DOHH2 (cell line): Measurements from ENCODE around the gene MECP2.

Source experiments
- H3F3A ChIP-seq: fragments of 200-600 bp; sonication (generic), shearing (Covaris generic); 2 replicates; pipeline ENCODE4 v1.6.0; 2016; ENCODE audit warnings: antibody characterized with exemption, mild to moderate bottlenecking; ENCODE audit not compliant: control insufficient read depth, insufficient read depth
- H3K27ac ChIP-seq: fragments of 200-600 bp; sonication (generic); 2 replicates; pipeline ENCODE4 v1.5.1; 2014; ENCODE audit warnings: low read depth, mild to moderate bottlenecking, low read length, moderate library complexity
- H3K27me3 ChIP-seq: fragments of 200-600 bp; sonication (generic); 2 replicates; pipeline ENCODE4 v1.6.1; 2014; ENCODE audit warnings: mild to moderate bottlenecking, low read length, mixed read lengths; ENCODE audit not compliant: control insufficient read depth
- H3K36me3 ChIP-seq: fragments of 200-600 bp; sonication (generic); 2 replicates; pipeline ENCODE4 v1.6.1; 2014; ENCODE audit warnings: mild to moderate bottlenecking, low read length, moderate library complexity, mixed read lengths; ENCODE audit not compliant: control insufficient read depth
- H3K4me1 ChIP-seq: fragments of 200-600 bp; sonication (generic); 2 replicates; pipeline ENCODE4 v1.6.1; 2014; ENCODE audit warnings: mild to moderate bottlenecking, low read length, mixed read lengths; ENCODE audit not compliant: control insufficient read depth
- H3K4me2 ChIP-seq: fragments of 200-600 bp; sonication (generic); 2 replicates; pipeline ENCODE4 v1.6.0; 2014; ENCODE audit warnings: mild to moderate bottlenecking, low read length, moderate library complexity
- H3K4me3 ChIP-seq: fragments of 200-600 bp; sonication (generic); 2 replicates; pipeline ENCODE4 v1.5.1; 2014; ENCODE audit warnings: mild to moderate bottlenecking, low read length, mixed read lengths
- H3K79me2 ChIP-seq: fragments of 200-600 bp; sonication (generic); 2 replicates; pipeline ENCODE4 v1.6.1; 2014; ENCODE audit warnings: mild to moderate bottlenecking, low read length, mixed read lengths; ENCODE audit not compliant: control insufficient read depth
- H3K9me2 ChIP-seq: fragments of 200-600 bp; sonication (generic); replicated peaks from 2 replicates; pipeline ENCODE4 v1.6.1; 2014; ENCODE audit warnings: mild to moderate bottlenecking, low read length, mixed read lengths; ENCODE audit not compliant: control insufficient read depth
- H3K9me3 ChIP-seq: fragments of 200-600 bp; sonication (generic); 2 replicates; pipeline ENCODE4 v1.6.1; 2014; ENCODE audit warnings: antibody characterized with exemption, low read length, mixed read lengths; ENCODE audit not compliant: control insufficient read depth, insufficient read depth
- H4K20me1 ChIP-seq: fragments of 200-600 bp; sonication (generic); 2 replicates; pipeline ENCODE4 v1.6.0; 2014; ENCODE audit warnings: low read depth, mild to moderate bottlenecking, antibody characterized with exemption, low read length, moderate library complexity; ENCODE audit not compliant: control insufficient read depth, insufficient read depth
- EZH2phosphoT487 ChIP-seq: fragments of 200-600 bp; sonication (generic); IDR thresholded peaks from 2 replicates; pipeline ENCODE4 v1.6.1; 2017; ENCODE audit warnings: borderline replicate concordance, mild to moderate bottlenecking, antibody characterized with exemption, low read length, moderate library complexity, mixed read lengths
- TF ChIP-seq, protein P1 (sequence below): fragments of 200-600 bp; sonication (generic); IDR thresholded peaks from one replicate; pipeline ENCODE4 v1.5.1; 2014; ENCODE audit warnings: antibody characterized with exemption, mild to moderate bottlenecking, low read depth, low read length; ENCODE audit not compliant: poor library complexity, severe bottlenecking

MECP2 gene

DNA sequence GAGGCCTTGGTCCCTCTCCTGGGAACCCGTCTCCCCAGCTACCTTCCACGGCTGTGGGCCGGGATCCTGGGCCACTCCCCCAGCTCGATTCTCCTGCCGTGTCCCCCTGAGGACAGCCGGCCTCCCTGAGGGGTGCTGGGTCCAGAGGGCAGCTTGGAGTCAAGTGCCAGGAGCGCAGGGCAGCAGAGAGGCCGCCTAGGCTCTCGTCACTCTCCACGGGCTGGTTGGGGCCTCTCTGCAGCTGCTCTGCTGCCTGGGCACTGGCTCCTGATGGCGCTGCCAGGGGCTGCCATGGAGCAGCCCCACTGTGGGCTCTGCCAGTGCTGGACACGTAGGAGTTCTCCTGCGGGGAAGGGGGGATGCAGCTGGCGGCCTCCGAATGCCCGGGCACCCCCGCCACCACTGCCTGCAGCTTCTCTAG, 84.5 kb downstream of the MECP2 start:
- TF ChIP-seq, protein P1, sequence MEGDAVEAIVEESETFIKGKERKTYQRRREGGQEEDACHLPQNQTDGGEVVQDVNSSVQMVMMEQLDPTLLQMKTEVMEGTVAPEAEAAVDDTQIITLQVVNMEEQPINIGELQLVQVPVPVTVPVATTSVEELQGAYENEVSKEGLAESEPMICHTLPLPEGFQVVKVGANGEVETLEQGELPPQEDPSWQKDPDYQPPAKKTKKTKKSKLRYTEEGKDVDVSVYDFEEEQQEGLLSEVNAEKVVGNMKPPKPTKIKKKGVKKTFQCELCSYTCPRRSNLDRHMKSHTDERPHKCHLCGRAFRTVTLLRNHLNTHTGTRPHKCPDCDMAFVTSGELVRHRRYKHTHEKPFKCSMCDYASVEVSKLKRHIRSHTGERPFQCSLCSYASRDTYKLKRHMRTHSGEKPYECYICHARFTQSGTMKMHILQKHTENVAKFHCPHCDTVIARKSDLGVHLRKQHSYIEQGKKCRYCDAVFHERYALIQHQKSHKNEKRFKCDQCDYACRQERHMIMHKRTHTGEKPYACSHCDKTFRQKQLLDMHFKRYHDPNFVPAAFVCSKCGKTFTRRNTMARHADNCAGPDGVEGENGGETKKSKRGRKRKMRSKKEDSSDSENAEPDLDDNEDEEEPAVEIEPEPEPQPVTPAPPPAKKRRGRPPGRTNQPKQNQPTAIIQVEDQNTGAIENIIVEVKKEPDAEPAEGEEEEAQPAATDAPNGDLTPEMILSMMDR, result no peak
- TF ChIP-seq EZH2phosphoT487, result no peak
- Histone ChIP-seq H3K4me2 (no peak overlapping the region), H3K4me3 (no peak overlapping the region), H3K27ac (no peak overlapping the region), H4K20me1 (no peaks in the 10 kb centered on the region), H3K36me3 (peaks cover 58% of the 10 kb centered on the region), H3K4me1 (peaks cover 15% of the 10 kb centered on the region), H3K9me3 (no peaks in the 10 kb centered on the region), H3K9me2 (no peaks in the 10 kb centered on the region), H3F3A (no peaks in the 10 kb centered on the region), H3K79me2 (peaks cover 9% of the 10 kb centered on the region), H3K27me3 (no peaks in the 10 kb centered on the region)

DNA sequence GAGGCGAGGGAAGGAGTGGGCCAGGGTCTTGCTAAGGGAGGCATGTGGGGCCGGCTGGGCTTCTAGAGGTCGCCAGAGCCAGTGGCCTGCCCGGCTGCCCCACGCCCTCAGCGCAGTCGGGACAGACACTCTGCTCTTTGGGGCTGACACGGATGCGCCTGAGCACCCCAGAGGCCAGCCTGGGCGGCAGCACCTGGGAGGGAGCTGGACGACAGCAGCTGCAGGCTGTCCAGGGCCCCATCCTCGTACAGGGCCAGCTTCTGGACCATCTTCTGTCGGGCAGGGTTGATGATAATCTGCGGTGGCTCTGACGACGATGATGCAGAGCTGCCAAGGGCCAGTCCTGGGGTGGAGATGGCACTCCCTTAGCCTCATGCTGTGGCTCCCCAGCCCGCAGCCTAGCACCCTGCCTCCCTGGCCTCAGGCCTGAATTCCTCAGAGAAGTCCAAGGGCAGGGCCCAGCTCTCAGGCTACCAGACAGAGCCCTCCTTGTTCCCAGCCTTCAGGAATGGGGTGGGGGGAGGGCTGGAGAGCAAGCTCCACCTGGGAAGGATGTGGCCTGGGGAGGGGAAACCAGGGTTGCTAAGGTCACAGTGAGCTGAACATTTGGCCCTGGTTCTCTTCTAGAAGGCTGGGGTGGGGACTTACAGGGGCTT, 85.1 kb downstream of the MECP2 start:
- Histone ChIP-seq H3K9me3 (no peaks in the 10 kb centered on the region), H3K27ac (no peak overlapping the region), H3K4me1 (peaks cover 17% of the 10 kb centered on the region), H3K4me3 (no peak overlapping the region), H3K79me2 (peaks cover 6% of the 10 kb centered on the region), H3K9me2 (no peaks in the 10 kb centered on the region), H4K20me1 (no peaks in the 10 kb centered on the region), H3K36me3 (peaks cover 56% of the 10 kb centered on the region), H3K4me2 (no peak overlapping the region), H3K27me3 (no peaks in the 10 kb centered on the region), H3F3A (no peaks in the 10 kb centered on the region)
- TF ChIP-seq, protein P1, result no peak
- no peak for TF ChIP-seq EZH2phosphoT487

DNA sequence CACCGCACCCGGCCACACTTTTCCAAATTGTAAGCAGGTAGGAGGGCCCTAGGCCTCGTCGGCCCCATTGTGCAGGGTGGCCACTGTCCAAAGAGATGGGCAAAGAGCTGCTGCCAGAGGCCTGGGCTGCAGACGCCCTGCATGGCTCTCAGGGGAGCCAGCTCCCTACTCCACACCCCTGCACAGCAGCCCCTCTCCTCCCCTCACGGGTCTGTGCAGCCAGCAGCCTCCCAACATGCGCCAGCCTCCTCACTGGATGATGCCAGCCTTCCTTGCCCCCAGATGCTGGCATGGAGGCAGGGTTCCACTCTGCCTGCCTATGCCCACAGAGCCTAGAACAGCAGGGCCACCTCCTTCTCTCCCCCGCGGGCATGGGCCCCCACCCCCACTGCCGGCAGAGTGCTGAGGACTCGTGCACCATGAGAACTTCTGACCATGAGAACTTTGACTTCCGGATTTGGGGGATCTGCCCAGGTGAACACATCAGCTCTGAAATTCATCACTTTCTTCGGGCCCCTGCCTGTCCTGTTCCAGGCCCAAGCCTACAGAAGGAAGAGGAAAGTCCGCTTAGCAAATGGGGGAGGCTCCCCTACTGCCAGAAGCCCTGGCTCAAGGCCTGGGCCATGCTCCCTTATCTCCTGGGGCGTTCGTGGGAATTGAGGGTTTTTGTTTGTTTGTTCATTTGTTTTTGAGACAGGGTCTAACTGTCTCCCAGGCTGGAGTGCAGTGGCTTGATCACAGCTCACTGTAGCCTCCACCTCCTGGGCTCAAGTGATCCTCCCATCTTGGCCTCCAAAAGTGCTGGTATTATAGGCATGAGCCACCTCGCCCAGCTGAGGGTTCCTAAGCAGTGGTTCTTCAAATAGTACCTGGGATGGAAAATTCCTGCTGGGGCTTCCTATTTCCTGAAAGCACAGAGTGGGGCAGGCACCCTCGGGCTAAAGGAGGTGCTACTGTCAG, 85.9 kb downstream of the MECP2 start:
- H3K4me2 ChIP-seq, result no peak overlapping the region
- no peak overlapping the region for H3K4me3 ChIP-seq
- H4K20me1 ChIP-seq, result no peaks in the 10 kb centered on the region
- H3K27me3 ChIP-seq, result no peaks in the 10 kb centered on the region
- H3K9me2 ChIP-seq, result no peaks in the 10 kb centered on the region
- no peaks in the 10 kb centered on the region for H3K79me2 ChIP-seq
- H3K27ac ChIP-seq, result no peak overlapping the region
- H3K36me3 ChIP-seq, result peaks cover 54% of the 10 kb centered on the region
- TF ChIP-seq EZH2phosphoT487, result no peak
- TF ChIP-seq, protein P1, result no peak
- H3K4me1 ChIP-seq, result peaks cover 18% of the 10 kb centered on the region
- no peaks in the 10 kb centered on the region for H3K9me3 ChIP-seq
- H3F3A ChIP-seq, result no peaks in the 10 kb centered on the region
